GM21786 (cell line): ENCODE measurements around the gene ETS1.

Source experiments
- ATAC-seq: cut with Tn5 transposase; IDR thresholded peaks from one replicate; pipeline ENCODE4 v1.9.1; 2021; ENCODE audit not compliant: unreplicated experiment

Gene ETS1

GRCh38 chr11:128572965-128573364, 14.4 kb downstream of the ETS1 start:
- ATAC-seq: no peak

DNA sequence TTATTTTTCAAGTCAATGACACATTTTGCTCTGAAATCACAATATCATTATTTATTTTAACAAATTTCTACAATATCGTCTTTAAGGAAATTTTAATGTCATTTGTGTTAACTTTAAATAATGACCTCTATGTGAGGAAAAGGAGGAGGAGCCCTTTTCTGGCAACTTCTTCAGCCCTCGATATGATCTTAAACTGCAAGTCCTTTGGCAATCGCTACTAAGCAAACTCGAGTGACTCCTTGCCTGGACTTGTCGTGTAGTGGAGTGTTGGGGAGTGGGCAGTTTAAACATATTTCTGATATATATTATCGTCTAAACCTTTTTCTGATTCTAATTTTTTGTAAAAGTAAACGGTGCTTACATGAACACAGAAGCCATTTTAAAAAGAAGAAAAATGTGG, 16.7 kb downstream of the ETS1 start:
- ATAC-seq: no peak

DNA sequence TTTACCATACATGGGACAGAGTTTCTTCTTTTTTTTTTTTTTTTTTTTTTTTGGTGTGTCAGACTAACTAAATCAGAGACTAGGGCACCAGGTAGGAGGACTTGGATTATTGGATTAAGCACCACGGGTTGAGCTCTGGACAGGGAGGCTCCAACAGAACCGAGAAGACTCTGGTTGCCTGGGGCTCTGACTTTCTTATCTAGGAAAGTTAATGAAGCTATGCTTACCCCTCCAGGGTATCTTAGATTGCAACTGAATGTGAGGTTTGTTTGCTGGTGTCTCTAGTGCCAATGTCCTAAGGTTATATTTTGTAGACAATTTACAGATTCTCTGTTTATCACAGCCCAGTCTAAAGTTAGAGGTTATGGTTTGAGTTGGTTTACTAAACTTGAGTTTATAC, 18.1 kb downstream of the ETS1 start:
- no peak for ATAC-seq

DNA sequence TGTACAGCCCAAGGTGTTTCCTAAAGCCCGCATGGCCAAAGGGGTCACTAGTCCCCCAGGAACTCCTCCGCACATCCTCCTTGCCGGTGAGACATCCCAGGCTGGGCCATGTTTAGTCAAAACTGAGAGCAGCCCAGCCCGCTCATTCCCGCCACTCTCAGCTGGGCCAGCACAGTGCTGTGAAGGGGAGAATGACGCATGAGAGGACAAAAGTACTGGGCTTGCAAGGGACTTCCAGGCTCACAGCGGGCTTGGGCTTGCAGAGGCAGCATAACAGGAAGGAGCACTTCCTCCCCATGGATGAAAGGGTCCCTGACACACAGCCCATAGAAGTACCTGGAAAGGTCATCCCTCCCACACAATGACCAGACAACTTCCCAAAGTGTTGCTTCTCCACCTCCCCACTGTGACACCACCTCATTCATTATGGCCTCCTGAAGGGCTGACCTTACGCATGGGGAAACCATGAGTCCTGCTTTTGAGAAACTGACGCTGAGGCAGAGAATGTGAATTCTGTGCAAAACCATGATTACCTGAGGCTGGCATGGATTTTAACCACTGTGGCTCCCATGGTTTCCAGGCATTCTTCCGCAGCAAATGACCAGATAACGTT, 19.1 kb downstream of the ETS1 start:
- no peak for ATAC-seq

- no peak for ATAC-seq
Measured at GRCh38 chr11:128567130-128567529, 20.2 kb downstream of the ETS1 start.

DNA sequence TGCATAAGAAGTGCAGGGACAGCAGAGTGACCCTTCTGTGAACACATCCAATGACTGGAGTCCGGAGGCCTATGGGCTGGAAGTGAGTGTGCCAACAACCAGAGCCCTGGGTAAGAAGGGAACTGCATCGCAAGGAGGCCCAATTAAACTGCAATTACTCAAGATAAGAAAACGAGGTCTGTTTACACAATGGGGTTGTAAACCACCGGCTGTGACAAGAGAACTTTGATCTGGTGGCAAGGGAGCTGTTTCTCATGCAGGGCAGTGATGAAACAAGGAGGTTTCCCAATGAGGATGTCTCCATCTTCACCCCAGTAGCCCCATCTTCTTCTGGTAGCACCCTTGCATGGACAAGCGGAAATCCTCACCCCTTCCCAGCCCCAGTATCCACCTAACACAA, 21.5 kb downstream of the ETS1 start:
- ATAC-seq: no peak

GRCh38 chr11:128564642-128565245, 22.6 kb downstream of the ETS1 start:
- ATAC-seq: no peak

- no peak for ATAC-seq
Measured at GRCh38 chr11:128563942-128564641, 23.3 kb downstream of the ETS1 start.

GRCh38 chr11:128563308-128563707, 24.1 kb downstream of the ETS1 start:
- ATAC-seq: no peak

GRCh38 chr11:128559496-128560103, 27.8 kb downstream of the ETS1 start:
- ATAC-seq: peak; percentile 53

DNA sequence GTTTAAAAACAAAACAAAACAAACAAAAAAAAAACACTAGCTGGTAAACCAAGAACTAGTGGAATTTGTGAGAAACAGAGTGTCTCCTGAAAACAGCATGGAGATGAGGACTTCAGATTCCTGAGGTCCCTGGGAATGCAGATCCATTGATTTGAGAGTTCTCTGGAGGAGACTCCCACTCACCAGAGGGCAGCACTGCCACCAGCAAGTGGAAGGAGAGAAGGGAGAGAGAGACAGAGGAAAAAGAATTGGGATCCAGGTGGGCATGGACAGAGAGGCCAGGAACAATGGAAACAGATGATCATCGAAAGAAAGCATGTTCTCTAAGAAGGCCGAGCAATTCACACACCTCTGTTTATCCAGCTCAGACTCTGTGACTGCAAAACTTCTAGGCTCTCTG, 31.8 kb downstream of the ETS1 start:
- no peak for ATAC-seq

- ATAC-seq: no peak
Measured at GRCh38 chr11:128553662-128554362, 33.5 kb downstream of the ETS1 start.

GRCh38 chr11:128552783-128553661, 34.3 kb downstream of the ETS1 start:
- peak; percentile 54 for ATAC-seq

DNA sequence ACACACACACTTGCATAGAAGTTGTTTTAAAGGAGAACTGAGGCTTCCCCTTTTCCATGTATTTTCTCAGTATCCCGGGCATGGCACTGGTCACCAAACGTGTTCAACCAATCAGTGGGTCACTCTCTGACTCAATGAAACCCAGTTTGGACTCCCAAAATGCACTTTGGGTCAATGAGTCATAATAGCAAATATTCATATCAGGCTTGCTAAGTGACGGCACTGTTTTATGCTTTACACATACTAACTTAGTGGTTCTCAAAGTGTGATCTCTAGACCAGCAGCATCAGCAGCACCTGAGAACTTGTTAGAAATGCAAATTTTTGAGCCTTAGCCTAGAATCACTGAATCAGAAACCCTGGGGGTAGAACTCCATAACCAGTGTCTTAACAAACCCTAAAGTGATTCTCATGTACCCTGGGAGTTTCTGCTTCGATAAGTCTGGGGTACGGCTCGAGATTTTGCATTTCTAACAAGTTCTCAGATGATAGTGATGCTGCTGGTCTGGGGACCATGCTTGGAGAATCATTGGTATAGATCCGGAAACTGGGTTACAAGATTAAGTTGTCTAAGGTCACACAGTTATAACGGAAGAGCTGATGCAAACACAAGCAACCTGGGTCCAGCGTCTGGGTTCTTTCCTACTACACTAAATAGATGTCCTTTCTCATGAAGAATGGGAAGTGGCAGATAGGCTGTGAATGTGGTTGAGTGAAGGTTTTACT, 35.6 kb downstream of the ETS1 start:
- ATAC-seq: peak; percentile 58

- no peak for ATAC-seq
Measured at GRCh38 chr11:128551058-128551457, 36.3 kb downstream of the ETS1 start.

GRCh38 chr11:128550261-128550821, 37.0 kb downstream of the ETS1 start:
- no peak for ATAC-seq

DNA sequence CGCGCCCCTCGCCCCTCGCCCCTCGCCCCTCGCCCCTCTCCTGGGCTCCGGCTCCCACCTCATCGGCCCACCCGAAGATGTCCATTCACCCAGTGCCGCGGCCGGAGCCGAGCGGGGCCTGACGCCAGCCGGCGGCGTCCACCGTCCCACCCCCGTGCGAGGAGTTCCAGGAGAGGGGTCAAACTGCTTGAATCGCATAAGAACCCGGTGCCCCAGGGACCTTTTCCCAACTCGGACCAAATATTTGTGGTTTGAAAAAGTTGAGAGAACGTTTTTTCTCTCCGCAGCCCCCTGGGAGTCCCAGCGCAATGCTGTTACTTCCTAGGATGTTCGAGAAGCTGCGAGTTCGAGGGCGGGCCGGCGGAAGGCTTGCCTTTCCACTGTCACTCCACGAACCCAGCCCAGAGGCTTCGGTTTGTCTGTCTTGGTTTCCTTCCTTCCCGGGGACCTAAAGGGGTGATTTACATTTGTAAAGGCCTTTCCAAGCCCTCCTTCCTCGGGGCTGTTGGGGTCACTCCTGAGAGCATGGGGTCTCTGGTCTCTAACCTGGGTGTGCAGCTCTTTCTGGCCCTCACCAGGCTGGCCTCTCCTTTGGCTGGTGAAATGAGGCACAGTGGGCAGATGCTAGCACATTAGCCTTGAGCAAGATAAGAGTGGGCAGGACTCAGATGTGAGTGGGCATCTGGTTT, 38.0 kb downstream of the ETS1 start:
- no peak for ATAC-seq

DNA sequence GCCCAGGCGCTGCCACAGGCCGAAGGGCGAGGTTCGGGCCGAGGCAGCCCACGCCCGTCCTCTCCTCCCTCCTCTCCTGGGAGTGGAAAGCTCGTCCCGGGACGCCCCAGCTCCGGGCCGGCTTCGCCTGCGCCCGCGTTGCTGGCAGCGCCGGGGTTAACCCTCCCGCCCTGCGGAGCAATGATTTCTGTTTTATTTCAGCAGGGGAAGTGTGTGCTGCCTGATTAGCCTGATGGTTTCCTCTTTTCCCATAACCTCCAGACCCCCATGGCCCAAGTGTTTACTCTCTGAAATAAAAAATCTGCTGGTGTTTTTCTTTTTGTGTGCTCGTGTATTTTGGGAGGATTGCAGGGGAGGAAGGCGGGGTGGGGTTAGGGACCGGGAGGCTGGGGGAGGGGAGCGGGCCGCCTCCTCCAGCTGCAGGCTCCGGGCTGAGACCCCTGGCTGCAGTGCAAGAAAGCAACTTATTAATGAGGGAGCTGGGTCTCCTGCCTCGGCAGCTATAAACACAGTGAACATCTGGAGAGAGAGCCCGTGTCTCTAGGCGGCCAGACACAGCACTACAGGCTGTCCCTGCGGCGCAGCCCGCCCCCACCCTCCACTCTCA, 38.6 kb downstream of the ETS1 start:
- ATAC-seq: no peak
